GM10847 (cell line): ENCODE measurements around the gene SURF4.

ENCODE experiments used
- POLR2A ChIP-seq: IDR thresholded peaks from 2 replicates; pipeline ENCODE4 v1.6.1; 2011; ENCODE audit not compliant: insufficient read length; ENCODE audit errors: extremely low read depth

Gene SURF4

GRCh38 chr9:133384736-133385321 is 9.0 kb upstream of the SURF4 start:
- no peak for TF ChIP-seq POLR2A

DNA sequence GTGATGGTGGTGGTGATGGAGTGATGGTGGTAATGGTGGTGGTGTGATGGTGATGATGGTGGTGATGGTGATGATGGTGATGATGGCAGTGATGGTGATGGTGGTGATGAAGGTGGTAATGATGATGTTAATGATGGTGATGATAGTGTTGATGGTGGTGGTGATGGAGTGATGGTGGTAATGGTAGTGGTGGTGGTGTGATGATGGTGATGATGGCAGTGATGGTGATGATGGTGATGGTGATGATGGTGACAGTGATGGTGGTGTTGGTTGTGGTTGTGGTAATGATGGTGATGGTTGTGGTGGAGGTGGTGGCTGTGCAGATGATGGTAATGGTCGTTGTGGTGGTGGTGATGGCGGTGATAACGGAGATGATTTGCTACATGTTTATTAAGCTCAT is 7.6 kb upstream of the SURF4 start:
- no peak for TF ChIP-seq POLR2A

- TF ChIP-seq POLR2A, result no peak
Observed at GRCh38 chr9:133382507-133383141, 6.8 kb upstream of the SURF4 start.

GRCh38 chr9:133380734-133381133 is 4.9 kb upstream of the SURF4 start:
- no peak for TF ChIP-seq POLR2A

- no peak for TF ChIP-seq POLR2A
Observed at GRCh38 chr9:133379153-133380086, 3.6 kb upstream of the SURF4 start.

- no peak for TF ChIP-seq POLR2A
Observed at GRCh38 chr9:133378408-133378962, 2.6 kb upstream of the SURF4 start.

DNA sequence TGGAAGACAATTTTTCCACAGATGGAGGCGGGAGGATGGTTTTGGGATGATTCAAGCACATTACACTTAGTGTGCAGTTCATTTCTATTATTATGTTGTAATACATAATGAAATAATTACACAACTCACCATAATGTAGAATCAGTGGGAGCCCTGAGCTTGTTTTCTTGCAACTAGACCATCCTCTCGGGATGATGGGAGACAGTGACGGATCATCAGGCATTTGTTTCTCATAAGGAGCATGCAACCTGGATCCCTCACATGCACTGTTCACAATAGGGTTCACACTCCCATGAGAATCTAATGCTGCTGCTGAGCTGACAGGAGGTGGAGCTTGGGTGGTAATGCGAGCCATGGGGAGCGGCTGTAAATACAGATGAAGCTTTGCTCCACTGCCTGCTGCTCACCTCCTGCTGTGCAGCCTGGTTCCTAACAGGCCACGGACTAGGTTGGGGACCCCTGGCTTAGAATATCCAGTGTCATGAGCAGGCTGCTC is 1.9 kb upstream of the SURF4 start:
- TF ChIP-seq POLR2A, result no peak

- TF ChIP-seq POLR2A, result no peak
Observed at GRCh38 chr9:133375116-133375723, 640 bp downstream of the SURF4 start.

DNA sequence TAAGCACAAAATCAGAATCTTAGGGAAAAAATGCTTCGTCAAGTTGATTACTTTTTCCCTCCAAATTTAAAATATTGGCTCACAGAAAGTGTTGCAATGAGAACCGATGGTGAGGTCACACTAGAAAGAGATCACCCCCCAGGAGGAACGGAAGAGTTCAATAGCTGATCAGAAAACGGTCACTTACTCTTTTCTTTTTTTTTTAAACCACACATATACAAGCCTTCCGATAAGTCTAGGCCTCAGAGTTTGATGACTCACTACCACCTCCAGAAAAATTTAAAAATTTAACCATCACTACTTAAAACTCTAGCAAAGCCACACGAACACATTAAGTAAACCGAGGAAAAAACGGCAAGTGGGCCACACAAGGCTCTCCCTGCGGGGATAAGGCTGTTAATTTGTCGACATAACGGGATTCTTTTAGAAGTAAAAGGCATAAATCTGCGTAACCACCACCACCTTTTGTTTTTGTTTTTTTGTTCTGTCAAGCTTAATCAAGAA is 1.2 kb downstream of the SURF4 start:
- no peak for TF ChIP-seq POLR2A

DNA sequence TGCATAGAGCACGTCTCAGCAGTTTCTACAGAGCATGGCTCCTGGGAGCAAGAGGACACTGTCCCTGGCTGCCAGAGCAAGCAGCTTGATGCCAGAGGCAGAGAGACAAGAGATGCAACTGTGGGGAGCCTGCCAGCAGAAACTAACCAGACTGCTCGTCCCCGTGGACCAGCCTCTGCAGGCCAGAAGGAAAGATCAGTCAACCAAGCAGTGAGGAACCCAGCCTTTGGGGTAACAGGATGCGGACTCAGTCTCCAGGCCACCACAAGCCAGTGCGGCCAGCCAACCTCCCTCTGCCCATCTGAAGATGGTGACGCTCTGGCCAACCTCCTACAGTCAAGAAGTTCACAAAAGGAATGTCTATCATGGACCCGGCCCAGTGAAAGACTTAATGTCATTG is 3.7 kb downstream of the SURF4 start:
- TF ChIP-seq POLR2A, result no peak

DNA sequence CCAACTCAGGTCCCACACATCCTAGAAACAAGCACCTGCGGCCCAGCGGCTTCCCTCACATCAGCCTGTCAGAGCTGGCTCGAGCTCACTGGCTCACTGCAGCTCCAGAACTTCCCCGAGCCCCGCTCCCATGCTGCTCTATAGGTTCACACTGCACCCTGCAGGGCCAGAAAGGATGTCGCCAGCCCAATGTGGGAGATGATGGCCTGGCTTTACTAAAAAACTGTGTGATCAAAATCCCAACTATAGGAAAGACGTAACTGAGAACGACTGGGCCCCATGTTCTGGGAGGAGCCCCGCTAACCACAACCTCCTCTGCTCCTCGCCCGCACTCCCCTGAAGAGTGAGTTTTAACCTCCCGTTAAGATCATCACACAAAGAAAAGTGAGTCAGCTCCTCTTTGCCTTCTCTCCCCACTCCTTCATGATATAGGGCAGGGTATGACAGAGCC is 4.6 kb downstream of the SURF4 start:
- no peak for TF ChIP-seq POLR2A

GRCh38 chr9:133370685-133371084 is 5.2 kb downstream of the SURF4 start:
- no peak for TF ChIP-seq POLR2A

DNA sequence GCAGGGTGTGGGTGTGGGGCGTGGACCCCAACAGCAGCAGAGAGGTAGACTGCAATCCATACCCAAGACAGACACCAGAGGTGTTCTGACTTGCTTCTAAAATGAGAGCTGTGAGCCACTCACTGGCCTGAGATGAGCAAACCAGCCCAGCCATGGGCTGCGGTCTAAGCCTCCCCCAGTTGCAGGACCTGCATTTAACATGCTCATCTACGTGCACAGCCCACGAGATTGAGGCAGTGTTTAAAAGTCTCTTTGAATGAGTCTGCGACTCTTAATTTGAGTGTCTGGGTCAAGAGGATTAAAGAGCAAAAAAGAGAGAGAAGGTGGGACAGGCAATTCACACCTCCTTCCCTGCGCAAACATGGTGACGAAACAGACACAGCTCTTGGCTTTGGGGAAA is 5.9 kb downstream of the SURF4 start:
- no peak for TF ChIP-seq POLR2A

DNA sequence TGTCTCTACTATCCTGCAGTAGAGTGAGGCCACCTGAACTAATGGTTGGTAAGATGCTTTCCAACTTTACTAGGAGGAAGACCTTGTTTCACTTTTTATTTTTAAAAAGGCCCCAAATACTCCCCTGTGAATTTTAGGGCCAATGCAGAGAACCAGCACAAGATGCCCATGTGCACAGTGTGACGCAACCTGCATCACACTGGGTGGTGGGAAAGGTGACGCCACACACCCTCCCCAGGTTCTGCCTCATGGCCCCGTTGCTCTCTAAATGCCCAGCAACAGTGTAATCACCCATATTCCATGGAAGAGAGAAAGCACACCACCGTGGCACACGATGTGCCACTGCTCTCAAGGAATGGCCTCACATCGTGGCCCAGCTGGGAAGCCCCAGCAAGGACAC is 6.4 kb downstream of the SURF4 start:
- no peak for TF ChIP-seq POLR2A
